Stimulated activated CD8-positive, alpha-beta memory T cell treated with anti-CD3 and anti-CD28 coated beads, Interleukin-4, amount 100 ng/mL, for 24 hours (primary cell): ENCODE data around the gene GMPPA.
A peak's percentile ranks its signal among the peaks of the same experiment; 100 is the strongest.

Experiments
- DNase-seq: peaks from one replicate; pipeline ENCODE4 v3.0.0-alpha.2; 2020; ENCODE audit warnings: low read depth

GMPPA gene

GRCh38 chr2:219506802-219507526 is 8.3 kb downstream of the GMPPA start:
- DNase-seq = no peak

GRCh38 chr2:219507581-219508443 is 9.1 kb downstream of the GMPPA start:
- DNase-seq = no peak

GRCh38 chr2:219508444-219508734 is 9.7 kb downstream of the GMPPA start:
- no peak for DNase-seq

- DNase-seq = no peak
Measured at GRCh38 chr2:219508971-219509779, 10.5 kb downstream of the GMPPA start.

- peak; percentile 19 for DNase-seq
Measured at GRCh38 chr2:219509780-219510511, 11.3 kb downstream of the GMPPA start.

GRCh38 chr2:219510512-219511135 is 11.9 kb downstream of the GMPPA start:
- DNase-seq = no peak

GRCh38 chr2:219511547-219512325 is 13.0 kb downstream of the GMPPA start:
- DNase-seq = no peak

- DNase-seq = no peak
Measured at GRCh38 chr2:219512524-219513216, 14.0 kb downstream of the GMPPA start.

GRCh38 chr2:219513787-219514186 is 15.1 kb downstream of the GMPPA start:
- DNase-seq = no peak

GRCh38 chr2:219514196-219514761 is 15.6 kb downstream of the GMPPA start, which contains the start of gene ASIC4:
Gene ASIC4, plus strand, starts transcription at chr2:219514482. Its CDS starts 243 bp downstream, at chr2:219514725.
- DNase-seq = no peak

GRCh38 chr2:219514836-219515235 is 16.1 kb downstream of the GMPPA start:
- no peak for DNase-seq

GRCh38 chr2:219515874-219516629 is 17.4 kb downstream of the GMPPA start:
- no peak for DNase-seq

- no peak for DNase-seq
Measured at GRCh38 chr2:219516888-219517287, 18.2 kb downstream of the GMPPA start.

- DNase-seq = no peak
Measured at GRCh38 chr2:219517954-219518778, 19.5 kb downstream of the GMPPA start.

GRCh38 chr2:219519526-219519916 is 20.8 kb downstream of the GMPPA start:
- no peak for DNase-seq

GRCh38 chr2:219520079-219520478 is 21.4 kb downstream of the GMPPA start:
- DNase-seq = no peak

- DNase-seq = no peak
Measured at GRCh38 chr2:219521066-219521880, 22.6 kb downstream of the GMPPA start.
